A549 (cell line): ENCODE measurements around the gene C2orf74. TPM values are rescaled to one million over a fixed set of nuclear protein-coding genes. Genes with fewer than 3 reads are reported as not detected.

Experiments used
- ATAC-seq, 2 experiments: fragments of 200-7000 bp in 1 of 2; fragments of >200 bp in 1 of 2; cut with Nextera tagmentation in 1 of 2; cut with Tn5 transposase in 1 of 2; 3 replicates each; pipeline versions ENCODE4 v1.8.0 to v1.9.1; 2018 to 2020; ENCODE audit warnings: mild to moderate bottlenecking in 1 of 2, moderate library complexity in 1 of 2
- CTCF ChIA-PET: fragments of 300-600 bp; sonication (Branson Sonifier 250); formaldehyde crosslinking; extraction: SDS; loops from one replicate; lab custom pipeline; 2021; ENCODE audit warnings: antibody characterized with exemption, inconsistent platforms; lab: Yijun Ruan, JAX
- POLR2A ChIA-PET: fragments of 350-600 bp; formaldehyde crosslinking; extraction: SDS; loops from one replicate; lab custom pipeline; 2021; ENCODE audit warnings: antibody characterized with exemption, inconsistent platforms; lab: Yijun Ruan, JAX
- DNase-seq, 2 experiments: peaks; one replicate each; pipeline versions ENCODE4 v3.0.0 to v3.0.0-alpha.2; 2011 to 2016; ENCODE audit warnings: low read depth in 1 of 2, low spot score in 1 of 2
- FAIRE-seq: peaks from 2 replicates; lab custom pipeline; 2011; peaks lifted over from hg19 to GRCh38; lab: Jason Lieb, UNC
- H3K27ac ChIP-seq, 2 experiments: fragments of >200 bp; sonication (Bioruptor Twin); formaldehyde crosslinking; 3 replicates each; pipeline ENCODE4 v1.5.1; 2016 to 2017
- H3K4me1 ChIP-seq: fragments of >200 bp; sonication (Bioruptor Twin); formaldehyde crosslinking; 3 replicates; pipeline ENCODE4 v1.6.1; 2016
- H3K4me2 ChIP-seq: fragments of >200 bp; sonication (Bioruptor Twin); formaldehyde crosslinking; 3 replicates; pipeline ENCODE4 v1.6.1; 2016
- H3K4me3 ChIP-seq: fragments of >200 bp; sonication (Bioruptor Twin); formaldehyde crosslinking; 3 replicates; pipeline ENCODE4 v1.5.1; 2016
- H3K9me3 ChIP-seq: fragments of >200 bp; sonication (Bioruptor Twin); formaldehyde crosslinking; 3 replicates; pipeline ENCODE4 v1.6.1; 2016
- ATOH8 ChIP-seq: fragments of 250-450 bp; sonication (Bioruptor Pico); IDR thresholded peaks from 2 replicates; pipeline ENCODE4 v1.5.0; 2020; ENCODE audit warnings: low read depth, mild to moderate bottlenecking, moderate library complexity
- BCL3 ChIP-seq: fragments of >200 bp; sonication (Bioruptor Twin); formaldehyde crosslinking; IDR thresholded peaks from 3 replicates; pipeline ENCODE4 v1.6.1; 2016
- CBX2 ChIP-seq: fragments of 200-600 bp; sonication (generic); IDR thresholded peaks from 2 replicates; pipeline ENCODE4 v1.6.1; 2016; ENCODE audit warnings: low read depth, mild to moderate bottlenecking, borderline replicate concordance
- CHD4 ChIP-seq: fragments of 200-600 bp; sonication (generic); IDR thresholded peaks from 2 replicates; pipeline ENCODE4 v1.6.1; 2016; ENCODE audit warnings: antibody characterized with exemption, mild to moderate bottlenecking, borderline replicate concordance
- E2F6 ChIP-seq: IDR thresholded peaks from 2 replicates; pipeline ENCODE4 v1.6.1; 2012; ENCODE audit warnings: low read depth, borderline replicate concordance
- EP300 ChIP-seq, 2 experiments: fragments of >200 bp; sonication (Bioruptor Twin); formaldehyde crosslinking; IDR thresholded peaks; 2 replicates in 1 of 2; 3 replicates in 1 of 2; pipeline ENCODE4 v1.6.1; 2016 to 2017
- ESRRA ChIP-seq: fragments of 150-350 bp; IDR thresholded peaks from 2 replicates; pipeline ENCODE4 v1.6.1; 2014; ENCODE audit warnings: mild to moderate bottlenecking, low read length, borderline replicate concordance
- FOSL2 ChIP-seq, 2 experiments: fragments of 450-650 bp in 1 of 2; fragments of >200 bp in 1 of 2; sonication (Bioruptor Twin) in 1 of 2; formaldehyde crosslinking; IDR thresholded peaks; 2 replicates each; pipeline versions ENCODE4 v1.5.0 to v1.6.1; 2016 to 2020; ENCODE audit warnings: mild to moderate bottlenecking in 1 of 2, moderate library complexity in 1 of 2
- GATA3 ChIP-seq: IDR thresholded peaks from 2 replicates; pipeline ENCODE4 v1.6.1; 2012; ENCODE audit warnings: borderline replicate concordance
- HDAC2 ChIP-seq: fragments of 200-600 bp; sonication (generic); IDR thresholded peaks from 2 replicates; pipeline ENCODE4 v1.6.1; 2016
- HEYL ChIP-seq: fragments of 250-450 bp; sonication (Bioruptor Pico); IDR thresholded peaks from 2 replicates; pipeline ENCODE4 v1.8.0; 2021; ENCODE audit warnings: mild to moderate bottlenecking, moderate library complexity
- HOXA7 ChIP-seq: fragments of 250-450 bp; sonication (Bioruptor Pico); IDR thresholded peaks from 2 replicates; pipeline ENCODE4 v1.5.0; 2020; ENCODE audit warnings: mild to moderate bottlenecking, moderate library complexity
- JUNB ChIP-seq: fragments of >200 bp; sonication (Bioruptor Twin); formaldehyde crosslinking; IDR thresholded peaks from 2 replicates; pipeline ENCODE4 v1.6.1; 2016
- KDM1A ChIP-seq: fragments of 200-600 bp; sonication (generic); IDR thresholded peaks from 2 replicates; pipeline ENCODE4 v1.6.1; 2016; ENCODE audit warnings: low read depth, mild to moderate bottlenecking
- MAFK ChIP-seq: fragments of 450-650 bp; IDR thresholded peaks from 2 replicates; pipeline ENCODE4 v1.6.1; 2014; ENCODE audit not compliant: partially characterized antibody
- MAZ ChIP-seq: fragments of 150-350 bp; IDR thresholded peaks from 2 replicates; pipeline ENCODE4 v1.6.1; 2014; ENCODE audit warnings: antibody characterized with exemption, low read depth, low read length, borderline replicate concordance
- MYC ChIP-seq: IDR thresholded peaks from 2 replicates; pipeline ENCODE4 v1.6.1; 2012; ENCODE audit warnings: mild to moderate bottlenecking, inconsistent platforms, low read length, improper control_type of control experiment, borderline replicate concordance
- POLR2A ChIP-seq: IDR thresholded peaks from 2 replicates; pipeline ENCODE4 v1.6.1; 2012; ENCODE audit warnings: mild to moderate bottlenecking, low read length
- POLR2AphosphoS2 ChIP-seq: conservative IDR thresholded peaks from 2 replicates; pipeline ENCODE4 v1.6.1; 2012; ENCODE audit warnings: low read length, improper control_type of control experiment, inconsistent platforms
- RAD21 ChIP-seq, 2 experiments: fragments of >200 bp in 1 of 2; sonication (Bioruptor Twin) in 1 of 2; formaldehyde crosslinking in 1 of 2; IDR thresholded peaks in 1 of 2; conservative IDR thresholded peaks in 1 of 2; 2 replicates in 1 of 2; 3 replicates in 1 of 2; pipeline ENCODE4 v1.6.1; 2012 to 2018; ENCODE audit warnings: inconsistent platforms in 1 of 2
- RARB ChIP-seq: fragments of 250-450 bp; sonication (Bioruptor Pico); IDR thresholded peaks from 2 replicates; pipeline ENCODE4 v1.8.0; 2021; ENCODE audit warnings: mild to moderate bottlenecking, moderate library complexity
- RFX5 ChIP-seq: fragments of 450-650 bp; IDR thresholded peaks from 2 replicates; pipeline ENCODE4 v1.7.1; 2014; ENCODE audit warnings: antibody characterized with exemption, mild to moderate bottlenecking, moderate library complexity
- SMC3 ChIP-seq: fragments of >200 bp; sonication (Bioruptor Twin); formaldehyde crosslinking; IDR thresholded peaks from 3 replicates; pipeline ENCODE4 v1.6.1; 2018; ENCODE audit warnings: inconsistent platforms
- TFCP2L1 ChIP-seq: fragments of 250-450 bp; sonication (Bioruptor Pico); IDR thresholded peaks from 2 replicates; pipeline ENCODE4 v1.5.0; 2021; ENCODE audit warnings: mild to moderate bottlenecking
- ZNF302 ChIP-seq: fragments of 250-450 bp; sonication (Bioruptor Pico); IDR thresholded peaks from 2 replicates; pipeline ENCODE4 v1.9.0; 2021; ENCODE audit warnings: inconsistent platforms, mild to moderate bottlenecking, moderate library complexity
- ZSCAN20 ChIP-seq: fragments of 250-450 bp; sonication (Bioruptor Pico); IDR thresholded peaks from 2 replicates; pipeline ENCODE4 v1.8.0; 2022; ENCODE audit warnings: mild to moderate bottlenecking, moderate library complexity
- WGBS: methylation state at CpG from one replicate; pipeline ENCODE4 v1.1.6; 2017; ENCODE audit errors: missing lambda C conversion rate; 5-methylcytosine and 5-hydroxymethylcytosine counted together
- polyA plus RNA-seq, 4 experiments: library from polyadenylated mRNA; depleted of rRNA in 3 of 4; stranded (reverse); fragments of >200 nt; fragmentation: RNase III in 1 of 4; extraction: RNeasy Plus Mini Kit Qiagen cat#74134 plus additional on column Dnase treatment in 1 of 4; gene quantifications; 2 replicates in 3 of 4; 3 replicates in 1 of 4; pipeline ENCODE4 v1.2.3, GENCODE V29; 2011 to 2017
- TF ChIP-seq, protein P1 (sequence below): fragments of 450-650 bp; IDR thresholded peaks from 2 replicates; pipeline ENCODE4 v1.6.1; 2014; ENCODE audit warnings: antibody characterized with exemption
- TF ChIP-seq, protein P2 (sequence below): fragments of >200 bp; sonication (Bioruptor Twin); formaldehyde crosslinking; IDR thresholded peaks from 3 replicates; pipeline ENCODE4 v1.5.1; 2016

The C2orf74 gene
- polyA plus RNA-seq, 2 of the 4 experiments (the other 2 are of a cell fraction), result 41.8 to 47.8 TPM

DNA sequence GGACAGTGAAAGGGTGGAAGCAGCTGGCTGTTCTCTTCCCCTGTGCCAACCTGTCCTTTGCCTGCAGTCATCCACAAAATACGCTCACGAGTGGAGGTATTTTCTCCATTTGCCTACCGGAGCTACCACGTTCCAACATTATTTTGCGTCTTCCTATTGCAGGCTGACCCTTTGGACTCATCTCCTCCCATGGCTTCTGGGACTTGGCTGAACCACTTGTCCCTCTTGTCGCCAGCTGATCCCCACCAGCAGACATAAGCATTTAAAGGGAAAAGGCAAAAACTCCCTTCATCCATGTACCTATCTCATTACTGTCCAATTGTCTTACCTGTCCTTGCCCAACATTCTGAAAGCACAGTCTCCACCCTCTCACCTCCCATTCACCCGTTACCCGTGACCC lies 13.0 kb downstream of the C2orf74 start:
- no peak for ATAC-seq
- FAIRE-seq, result no peak
- CTCF ChIA-PET, result interaction anchor here (0.6 to 2.0 kb wide), 2 partner anchors 11 to 154 kb away, joined by 3 to 8 read pairs; no protein-coding TSS in a partner anchor

GRCh38 chr2:61176755-61177726 lies 15.1 kb downstream of the C2orf74 start:
- DNase-seq (peak; percentile 97 to 99), ATAC-seq (peak; percentile 88 to 94), FAIRE-seq (no peak)
- under 1% methylated on average over 50 of the region's 111 CpGs for whole genome bisulfite sequencing
- Histone ChIP-seq H3K27ac (peak overlapping the region; percentile 95 to 98), H3K4me1 (peaks cover 34% of the 10 kb centered on the region), H3K9me3 (no peaks in the 10 kb centered on the region), H3K4me2 (peak overlapping the region; percentile 89), H3K4me3 (peak overlapping the region; percentile 82)
- POLR2A ChIA-PET, result interaction anchor here (0.5 to 2.8 kb wide), 17 partner anchors 9 to 361 kb away, joined by 3 to 16 read pairs (median 6); partner anchors contain the start of genes C2orf74 and XPO1
- CTCF ChIA-PET, result interaction anchor here (0.7 to 1.6 kb wide), 6 partner anchors 15 to 616 kb away, joined by 3 to 5 read pairs (median 4); partner anchors contain the start of gene SANBR
- peak; percentile 89 for TF ChIP-seq MYC
- TF ChIP-seq KDM1A, result no peak
- 0 out of 2 replicates have a peak, but pooled peaks have one; percentile 27 for TF ChIP-seq ZSCAN20 (CRISPR knock-in tag)
- peak; percentile 56; the same call in 1 of the 2 replicates for TF ChIP-seq HOXA7 (CRISPR knock-in tag)
- TF ChIP-seq ZNF302, result no peak
- TF ChIP-seq, protein P1, sequence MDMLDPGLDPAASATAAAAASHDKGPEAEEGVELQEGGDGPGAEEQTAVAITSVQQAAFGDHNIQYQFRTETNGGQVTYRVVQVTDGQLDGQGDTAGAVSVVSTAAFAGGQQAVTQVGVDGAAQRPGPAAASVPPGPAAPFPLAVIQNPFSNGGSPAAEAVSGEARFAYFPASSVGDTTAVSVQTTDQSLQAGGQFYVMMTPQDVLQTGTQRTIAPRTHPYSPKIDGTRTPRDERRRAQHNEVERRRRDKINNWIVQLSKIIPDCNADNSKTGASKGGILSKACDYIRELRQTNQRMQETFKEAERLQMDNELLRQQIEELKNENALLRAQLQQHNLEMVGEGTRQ, result peak; percentile 72
- TF ChIP-seq JUNB, result no peak
- TF ChIP-seq ESRRA, result peak; percentile 63; the same call in 1 of the 2 replicates
- TF ChIP-seq TFCP2L1 (CRISPR knock-in tag), result peak; percentile 75; the same call in 1 of the 2 replicates
- TF ChIP-seq HDAC2, result no peak
- TF ChIP-seq GATA3, result no peak
- peak; percentile 69; the same call in 1 of the 2 replicates for TF ChIP-seq ATOH8 (CRISPR knock-in tag)
- TF ChIP-seq E2F6, result peak; percentile 90
- peak; percentile 98 for TF ChIP-seq POLR2A
- TF ChIP-seq POLR2AphosphoS2, result no peak
- no peak for TF ChIP-seq HEYL (CRISPR knock-in tag)
- peak; percentile 88 for TF ChIP-seq BCL3
- TF ChIP-seq RFX5, result peak; percentile 72; the same call in 1 of the 2 replicates
- no peak for TF ChIP-seq FOSL2 (IDR thresholded peaks at IDR 0.05)
- peak; percentile 32 for TF ChIP-seq FOSL2 (CRISPR knock-in tag; IDR thresholded peaks at IDR 0.05)
- TF ChIP-seq SMC3, result no peak; the same call in none of the 3 replicates
- TF ChIP-seq CHD4, result no peak
- TF ChIP-seq, protein P2, sequence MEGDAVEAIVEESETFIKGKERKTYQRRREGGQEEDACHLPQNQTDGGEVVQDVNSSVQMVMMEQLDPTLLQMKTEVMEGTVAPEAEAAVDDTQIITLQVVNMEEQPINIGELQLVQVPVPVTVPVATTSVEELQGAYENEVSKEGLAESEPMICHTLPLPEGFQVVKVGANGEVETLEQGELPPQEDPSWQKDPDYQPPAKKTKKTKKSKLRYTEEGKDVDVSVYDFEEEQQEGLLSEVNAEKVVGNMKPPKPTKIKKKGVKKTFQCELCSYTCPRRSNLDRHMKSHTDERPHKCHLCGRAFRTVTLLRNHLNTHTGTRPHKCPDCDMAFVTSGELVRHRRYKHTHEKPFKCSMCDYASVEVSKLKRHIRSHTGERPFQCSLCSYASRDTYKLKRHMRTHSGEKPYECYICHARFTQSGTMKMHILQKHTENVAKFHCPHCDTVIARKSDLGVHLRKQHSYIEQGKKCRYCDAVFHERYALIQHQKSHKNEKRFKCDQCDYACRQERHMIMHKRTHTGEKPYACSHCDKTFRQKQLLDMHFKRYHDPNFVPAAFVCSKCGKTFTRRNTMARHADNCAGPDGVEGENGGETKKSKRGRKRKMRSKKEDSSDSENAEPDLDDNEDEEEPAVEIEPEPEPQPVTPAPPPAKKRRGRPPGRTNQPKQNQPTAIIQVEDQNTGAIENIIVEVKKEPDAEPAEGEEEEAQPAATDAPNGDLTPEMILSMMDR, result peak; percentile 17; the same call in 1 of the 3 replicates
- TF ChIP-seq CBX2, result no peak
- TF ChIP-seq MAZ, result 0 out of 2 replicates have a peak, but pooled peaks have one; percentile 32

More for the DNA sequence above, 13.0 kb downstream of the C2orf74 start:
- Histone ChIP-seq H3K4me1 (peaks cover 26% of the 10 kb centered on the region), H3K4me3 (no peak overlapping the region), H3K27ac (no peak overlapping the region), H3K9me3 (no peaks in the 10 kb centered on the region), H3K4me2 (no peak overlapping the region)
- DNase-seq, result no peak
- TF ChIP-seq RAD21 (conservative IDR thresholded peaks at IDR 0.05 in 1 of 2, IDR thresholded peaks at IDR 0.05 in 1 of 2) (no peak), EP300 (IDR thresholded peaks at IDR 0.05) (no peak), E2F6 (no peak), MAFK (no peak), RARB (CRISPR knock-in tag) (no peak), ZSCAN20 (CRISPR knock-in tag) (no peak), CBX2 (no peak)
- 95% methylated on average over 8 of the region's 8 CpGs for WGBS
- POLR2A ChIA-PET, result interaction anchor here (0.8 kb wide), 1 partner anchor 13 kb away, joined by 3 read pairs; no protein-coding TSS in a partner anchor
